CD4-positive, CD25-positive, alpha-beta regulatory T cell (primary cell): ENCODE measurements around the gene CHST4. TPM values are rescaled to one million over a fixed set of nuclear protein-coding genes. Genes with fewer than 3 reads are reported as not detected.
"Not testable (repeated sequence)": the region's sequence is repeated elsewhere in the genome, so short reads cannot be mapped to it uniquely, and the experiment has no call there.

Experiments
- ATAC-seq, 2 donors: fragments of 150-1000 bp; cut with Tn5 transposase; one replicate each; pipeline ENCODE4 v1.10.0; 2021; ENCODE audit warnings: low read depth in 2 of 2, moderate number of reproducible peaks in 2 of 2, moderate library complexity in 1 of 2
- DNase-seq, 3 donors: peaks; one replicate each; pipeline versions ENCODE4 v3.0.0 to v3.0.0-alpha.2; 2012 to 2022; ENCODE audit warnings: mixed read lengths in 1 of 3
- H3K27ac ChIP-seq: one replicate; pipeline ENCODE4 v1.7.0; 2013; ENCODE audit warnings: mild to moderate bottlenecking, low read length; ENCODE audit not compliant: insufficient read depth, poor library complexity, severe bottlenecking
- H3K27me3 ChIP-seq: one replicate; pipeline ENCODE4 v1.7.0; 2013; ENCODE audit warnings: low read length; ENCODE audit not compliant: control insufficient read depth, insufficient read depth
- H3K36me3 ChIP-seq: one replicate; pipeline ENCODE4 v1.7.0; 2013; ENCODE audit warnings: mild to moderate bottlenecking, low read length, moderate library complexity; ENCODE audit not compliant: control insufficient read depth, insufficient read depth
- H3K4me1 ChIP-seq: 2 replicates; pipeline ENCODE4 v1.7.0; 2013; ENCODE audit warnings: mild to moderate bottlenecking, low read length; ENCODE audit not compliant: insufficient read depth, control insufficient read depth, poor library complexity, severe bottlenecking
- H3K4me3 ChIP-seq: one replicate; pipeline ENCODE4 v1.7.0; 2013; ENCODE audit warnings: low read depth, mild to moderate bottlenecking, low read length, moderate library complexity
- H3K9me3 ChIP-seq, 2 experiments: 1 replicate in 1 of 2; 2 replicates in 1 of 2; pipeline ENCODE4 v1.7.0; 2013; ENCODE audit warnings: low read length in 2 of 2, mild to moderate bottlenecking in 1 of 2, moderate library complexity in 1 of 2; ENCODE audit not compliant: control insufficient read depth in 2 of 2
- H3K27ac Mint-ChIP-seq, 3 donors: one replicate each; pipeline ENCODE4 v1.8.0; 2020 to 2022; ENCODE audit warnings: mild to moderate bottlenecking in 3 of 3, mixed read lengths in 3 of 3, moderate library complexity in 2 of 3
- H3K27me3 Mint-ChIP-seq: one replicate; pipeline ENCODE4 v1.8.0; 2022; ENCODE audit warnings: mild to moderate bottlenecking, mixed read lengths
- H3K36me3 Mint-ChIP-seq: one replicate; pipeline ENCODE4 v1.8.0; 2020; ENCODE audit warnings: mixed read lengths
- H3K4me1 Mint-ChIP-seq, 4 donors: one replicate each; pipeline ENCODE4 v1.8.0; 2020 to 2022; ENCODE audit warnings: mixed read lengths in 4 of 4, mild to moderate bottlenecking in 1 of 4
- H3K4me3 Mint-ChIP-seq, 4 donors: one replicate each; pipeline ENCODE4 v1.8.0; 2020 to 2022; ENCODE audit warnings: mild to moderate bottlenecking in 4 of 4, mixed read lengths in 4 of 4, moderate library complexity in 3 of 4
- H3K9me3 Mint-ChIP-seq, 7 donors: one replicate each; pipeline ENCODE4 v1.8.0; 2020 to 2022; ENCODE audit warnings: mixed read lengths in 7 of 7, mild to moderate bottlenecking in 3 of 7, moderate library complexity in 2 of 7
- polyA plus RNA-seq, 4 donors: library from polyadenylated mRNA; unstranded; fragments of 300-500 nt; fragmentation: Illumina TruSeq; gene quantifications; one replicate each; pipeline ENCODE4 v1.2.3, GENCODE V29; 2021
- total RNA-seq: library from RNA; stranded (reverse); gene quantifications from one replicate; pipeline ENCODE4 v1.2.3, GENCODE V29; 2022

Gene CHST4
- total and polyA plus RNA-seq, 5 donors from 2014 or later = not detected

DNA sequence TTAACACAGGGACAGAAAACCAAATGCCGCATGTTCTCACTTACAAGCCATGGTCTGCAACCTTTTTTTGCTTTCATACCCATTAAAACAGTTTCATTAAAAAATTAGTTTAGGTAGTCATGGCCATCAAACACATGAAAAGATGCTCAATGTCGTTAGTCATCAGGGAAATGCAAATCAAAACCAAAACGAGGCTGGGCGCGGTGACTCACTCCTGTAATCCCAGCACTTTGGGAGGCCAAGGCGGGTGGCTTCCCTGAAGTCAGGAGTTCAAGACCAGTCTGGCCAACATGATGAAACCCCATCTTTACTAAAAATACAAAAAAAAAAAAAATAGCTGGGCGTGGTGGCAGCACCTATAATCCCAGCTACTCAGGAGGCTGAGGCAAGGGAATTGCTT, 22.2 kb upstream of the CHST4 start:
- not testable (repeated sequence) for H3K36me3 Mint-ChIP-seq

DNA sequence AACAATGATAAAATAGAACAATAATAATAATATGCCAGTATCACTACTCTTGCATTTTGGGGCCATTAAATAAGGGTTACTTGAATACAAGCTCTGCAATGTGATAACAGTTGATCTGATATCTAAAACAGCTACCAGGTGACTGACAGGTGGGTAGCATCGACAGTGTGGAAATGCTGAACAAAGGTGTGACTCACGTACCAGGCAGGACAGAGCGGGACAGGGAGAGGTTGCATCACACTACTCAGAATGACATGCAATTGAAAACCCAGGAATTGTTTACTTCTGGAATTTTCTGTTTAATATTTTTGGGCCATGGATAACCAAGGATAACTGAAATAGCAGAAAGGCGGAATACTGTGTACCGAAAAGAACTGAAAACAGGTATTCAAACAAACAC, 21.3 kb upstream of the CHST4 start:
- Mint-ChIP-seq H3K4me1 (no peaks in the 10 kb centered on the region), H3K36me3 (no peaks in the 10 kb centered on the region), H3K9me3 (no peaks in the 10 kb centered on the region), H3K27me3 (peaks cover 18% of the 10 kb centered on the region), H3K4me3 (no peak overlapping the region), H3K27ac (no peak overlapping the region)
- H3K4me3 ChIP-seq = no peak overlapping the region
- no peaks in the 10 kb centered on the region for H3K36me3 ChIP-seq
- H3K27me3 ChIP-seq = peaks cover 3% of the 10 kb centered on the region
- ATAC-seq (no peak), DNase-seq (no peak)
- H3K4me1 ChIP-seq = no peaks in the 10 kb centered on the region
- H3K9me3 ChIP-seq = no peaks in the 10 kb centered on the region
- H3K27ac ChIP-seq = no peak overlapping the region

More for the DNA sequence above, 22.2 kb upstream of the CHST4 start:
- H3K4me3 ChIP-seq, ATAC-seq, DNase-seq, H3K4me3 Mint-ChIP-seq, H3K27ac Mint-ChIP-seq, H3K27ac ChIP-seq, H3K4me1 ChIP-seq, H3K4me1 Mint-ChIP-seq, H3K9me3 Mint-ChIP-seq, H3K27me3 ChIP-seq, H3K9me3 ChIP-seq, H3K36me3 ChIP-seq: not testable (repeated sequence)
- H3K27me3 Mint-ChIP-seq = peaks cover 11% of the 10 kb centered on the region

DNA sequence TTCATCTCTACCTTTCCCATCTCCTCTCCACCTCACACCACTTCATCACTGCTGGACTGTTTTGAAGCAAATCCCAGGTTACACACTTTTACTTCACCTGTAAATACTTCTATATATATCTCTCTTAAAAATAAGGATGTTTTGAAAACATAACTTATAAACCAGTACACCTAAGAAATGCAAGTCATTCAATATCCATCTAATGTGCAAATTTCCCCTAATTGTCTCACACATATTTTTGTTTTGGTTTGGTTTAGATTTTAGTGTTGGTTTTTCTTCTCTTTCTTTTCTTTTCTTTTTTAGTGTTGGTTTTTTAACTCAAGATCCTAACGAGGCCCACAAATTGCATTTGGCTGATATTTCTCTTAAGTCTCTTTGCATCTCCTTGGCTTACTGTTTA, 19.2 kb upstream of the CHST4 start:
- Histone ChIP-seq H3K4me3 (no peak overlapping the region), H3K27ac (no peak overlapping the region), H3K27me3 (peaks cover 1% of the 10 kb centered on the region), H3K36me3 (no peaks in the 10 kb centered on the region), H3K4me1 (no peaks in the 10 kb centered on the region), H3K9me3 (no peaks in the 10 kb centered on the region)
- no peak for ATAC-seq
- no peak overlapping the region for H3K4me3 Mint-ChIP-seq
- no peaks in the 10 kb centered on the region for H3K9me3 Mint-ChIP-seq
- no peak overlapping the region for H3K27ac Mint-ChIP-seq
- H3K36me3 Mint-ChIP-seq = no peaks in the 10 kb centered on the region
- DNase-seq = no peak
- no peaks in the 10 kb centered on the region for H3K4me1 Mint-ChIP-seq
- peaks cover 25% of the 10 kb centered on the region for H3K27me3 Mint-ChIP-seq

DNA sequence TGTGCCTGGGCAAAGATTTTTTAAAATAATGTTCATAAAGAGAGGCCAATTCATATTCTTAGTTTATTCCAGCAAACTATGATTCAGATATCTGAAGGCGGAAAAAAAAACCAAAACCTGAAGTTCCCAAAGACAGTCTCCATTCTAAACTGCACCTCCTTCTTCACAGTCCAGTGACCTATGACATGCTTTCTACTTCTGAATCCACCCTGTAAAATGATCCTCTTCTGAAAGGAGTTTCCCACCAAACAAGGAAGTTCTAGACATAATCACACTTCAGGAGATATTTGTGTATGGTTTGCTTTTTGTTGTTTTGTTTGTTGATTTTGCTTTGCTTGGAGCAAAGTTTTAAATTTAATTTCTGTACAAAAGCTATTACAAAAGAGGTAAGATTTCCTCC, 12.9 kb upstream of the CHST4 start:
- no peaks in the 10 kb centered on the region for H3K4me1 Mint-ChIP-seq
- H3K4me1 ChIP-seq = no peaks in the 10 kb centered on the region
- no peaks in the 10 kb centered on the region for H3K36me3 Mint-ChIP-seq
- peaks cover 30% of the 10 kb centered on the region for H3K27me3 Mint-ChIP-seq
- no peak overlapping the region for H3K27ac Mint-ChIP-seq
- no peaks in the 10 kb centered on the region for H3K36me3 ChIP-seq
- ATAC-seq (no peak), DNase-seq (no peak)
- H3K9me3 ChIP-seq = no peaks in the 10 kb centered on the region
- no peak overlapping the region for H3K4me3 ChIP-seq
- H3K27ac ChIP-seq = no peak overlapping the region
- H3K27me3 ChIP-seq = no peaks in the 10 kb centered on the region
- no peaks in the 10 kb centered on the region for H3K9me3 Mint-ChIP-seq
- no peak overlapping the region for H3K4me3 Mint-ChIP-seq

DNA sequence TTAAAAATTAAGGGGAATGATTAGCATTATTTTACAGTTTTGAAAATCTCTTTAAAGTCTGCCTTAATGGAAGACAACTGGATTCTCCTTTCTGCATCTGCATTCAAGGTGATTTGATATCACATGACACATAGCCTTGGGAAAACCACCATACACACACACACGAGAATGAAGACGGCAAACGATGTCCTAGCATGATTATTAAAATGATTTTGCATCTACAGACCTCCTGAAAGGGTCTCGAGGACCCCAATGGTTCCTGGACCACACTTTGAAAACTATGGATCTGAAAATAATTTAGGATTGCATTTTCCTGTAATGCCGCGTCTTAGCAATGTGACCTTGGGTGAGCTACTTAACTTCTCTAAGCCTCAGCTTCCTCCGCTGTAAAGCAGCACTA, 11.8 kb upstream of the CHST4 start:
- no peak overlapping the region for H3K4me3 ChIP-seq

DNA sequence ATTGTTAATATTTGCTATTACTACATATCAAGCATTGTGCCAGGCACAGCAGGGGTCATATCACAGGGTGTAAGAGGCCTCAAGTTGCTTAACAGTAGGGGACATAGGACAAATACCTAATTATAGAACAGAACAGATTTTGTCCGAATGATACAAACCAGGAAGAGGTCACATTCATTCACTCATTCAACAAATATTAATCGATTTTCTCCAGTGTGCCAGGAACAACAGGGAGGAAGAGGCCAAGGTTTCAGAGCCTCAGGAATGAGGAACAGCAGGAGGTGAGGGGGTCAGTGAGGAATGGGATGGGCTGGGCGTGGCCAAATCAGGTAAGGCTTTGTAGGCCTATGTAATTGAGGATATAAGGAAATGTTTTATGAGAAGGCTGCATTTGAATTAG, 11.2 kb upstream of the CHST4 start:
- H3K4me3 Mint-ChIP-seq = no peak overlapping the region
- Histone ChIP-seq H3K36me3 (no peaks in the 10 kb centered on the region), H3K4me3 (no peak overlapping the region), H3K27me3 (no peaks in the 10 kb centered on the region), H3K9me3 (no peaks in the 10 kb centered on the region), H3K27ac (no peak overlapping the region), H3K4me1 (no peaks in the 10 kb centered on the region)
- no peak for ATAC-seq
- H3K27ac Mint-ChIP-seq = no peak overlapping the region
- H3K9me3 Mint-ChIP-seq = no peaks in the 10 kb centered on the region
- H3K27me3 Mint-ChIP-seq = peaks cover 24% of the 10 kb centered on the region
- no peaks in the 10 kb centered on the region for H3K4me1 Mint-ChIP-seq
- H3K36me3 Mint-ChIP-seq = no peaks in the 10 kb centered on the region
- DNase-seq = no peak

More for the DNA sequence above, 11.8 kb upstream of the CHST4 start:
- Histone ChIP-seq H3K9me3 (no peaks in the 10 kb centered on the region), H3K4me1 (no peaks in the 10 kb centered on the region), H3K27me3 (no peaks in the 10 kb centered on the region), H3K27ac (no peak overlapping the region), H3K36me3 (no peaks in the 10 kb centered on the region)
- no peaks in the 10 kb centered on the region for H3K9me3 Mint-ChIP-seq
- H3K36me3 Mint-ChIP-seq = no peaks in the 10 kb centered on the region
- no peaks in the 10 kb centered on the region for H3K4me1 Mint-ChIP-seq
- H3K27ac Mint-ChIP-seq = no peak overlapping the region
- no peak overlapping the region for H3K4me3 Mint-ChIP-seq
- H3K27me3 Mint-ChIP-seq = peaks cover 26% of the 10 kb centered on the region
- ATAC-seq (no peak), DNase-seq (no peak)

DNA sequence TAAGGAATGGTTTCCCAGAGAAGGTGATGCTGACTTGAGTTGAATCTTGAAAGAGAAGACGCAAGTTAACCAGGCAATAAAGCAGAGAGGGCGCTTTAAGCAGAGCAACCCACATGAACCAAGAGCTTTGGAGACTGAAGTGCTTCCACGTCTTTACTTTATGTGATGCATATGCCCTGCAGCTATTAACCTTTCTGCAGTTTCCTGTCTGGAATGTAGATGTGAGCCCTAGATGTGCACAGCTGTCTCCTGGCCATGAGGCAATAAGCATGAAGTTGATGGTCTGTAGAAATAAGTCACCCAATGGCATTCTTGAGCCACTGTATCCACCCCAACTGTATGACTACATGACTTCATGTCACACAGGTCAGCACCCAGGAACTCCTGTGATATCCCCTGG, 5.7 kb upstream of the CHST4 start:
- no peak for DNase-seq
- Histone ChIP-seq H3K27me3 (peaks cover 2% of the 10 kb centered on the region), H3K4me1 (no peaks in the 10 kb centered on the region), H3K9me3 (no peaks in the 10 kb centered on the region), H3K4me3 (no peak overlapping the region), H3K27ac (no peak overlapping the region), H3K36me3 (no peaks in the 10 kb centered on the region)
- H3K27me3 Mint-ChIP-seq = peaks cover 31% of the 10 kb centered on the region
- ATAC-seq = no peak
- no peaks in the 10 kb centered on the region for H3K9me3 Mint-ChIP-seq
- H3K36me3 Mint-ChIP-seq = no peaks in the 10 kb centered on the region
- H3K4me1 Mint-ChIP-seq = no peaks in the 10 kb centered on the region
- H3K27ac Mint-ChIP-seq = no peak overlapping the region
- H3K4me3 Mint-ChIP-seq = no peak overlapping the region

DNA sequence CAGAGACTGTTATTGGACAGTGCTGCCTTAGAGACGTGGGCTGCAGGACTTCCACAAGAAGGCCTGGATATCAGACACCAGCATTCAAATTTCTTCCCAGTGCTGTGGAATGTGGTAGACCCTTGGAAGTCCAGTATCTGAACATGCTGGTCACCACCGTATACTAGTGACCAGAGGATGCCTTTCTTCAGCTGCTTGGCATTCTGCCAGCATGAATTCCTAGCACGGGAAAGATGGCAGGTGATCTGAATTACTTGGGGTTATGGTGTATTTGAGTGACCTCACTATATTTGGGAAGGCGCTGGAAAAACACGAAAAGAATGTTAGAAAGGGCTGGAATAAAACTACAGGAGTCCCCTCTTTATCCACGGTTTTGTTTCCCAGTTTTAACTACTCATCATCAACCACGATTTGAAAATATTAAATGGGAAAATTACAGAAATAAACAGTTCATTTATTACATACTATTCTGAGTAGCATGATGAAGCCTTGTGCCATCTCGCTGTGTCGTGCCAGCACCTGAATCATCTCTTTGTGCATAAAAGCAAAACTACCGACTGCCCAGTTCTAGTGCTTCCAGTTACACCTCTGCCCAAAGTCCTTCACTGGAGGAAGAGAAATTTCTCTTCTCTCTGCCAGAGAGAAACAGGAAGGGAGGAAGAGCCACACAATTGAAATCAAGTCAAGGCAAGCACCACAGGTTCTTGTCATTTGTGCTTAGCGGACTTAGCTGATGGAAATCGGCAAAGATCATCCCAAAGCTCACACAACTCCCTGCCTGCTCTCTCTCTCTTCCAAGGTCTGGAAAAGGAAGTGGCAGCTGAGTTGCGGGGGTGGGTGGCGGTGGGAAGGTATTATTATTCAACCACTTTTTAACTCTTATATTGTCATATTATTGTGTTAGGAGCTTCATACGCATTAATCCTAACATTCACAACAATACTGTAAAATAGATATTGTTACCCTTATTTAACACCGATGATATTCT, 1.4 kb upstream of the CHST4 start:
- Histone ChIP-seq H3K9me3 (no peaks in the 10 kb centered on the region), H3K27me3 (peaks cover 6% of the 10 kb centered on the region), H3K4me3 (no peak overlapping the region), H3K27ac (no peak overlapping the region), H3K4me1 (no peaks in the 10 kb centered on the region), H3K36me3 (no peaks in the 10 kb centered on the region)
- Mint-ChIP-seq H3K4me1 (no peaks in the 10 kb centered on the region), H3K27me3 (peaks cover 53% of the 10 kb centered on the region), H3K4me3 (no peak overlapping the region), H3K27ac (no peak overlapping the region), H3K36me3 (no peaks in the 10 kb centered on the region), H3K9me3 (no peaks in the 10 kb centered on the region)
- DNase-seq (no peak), ATAC-seq (no peak)
